ENCODE data around the gene HMGCS1.

DNA sequence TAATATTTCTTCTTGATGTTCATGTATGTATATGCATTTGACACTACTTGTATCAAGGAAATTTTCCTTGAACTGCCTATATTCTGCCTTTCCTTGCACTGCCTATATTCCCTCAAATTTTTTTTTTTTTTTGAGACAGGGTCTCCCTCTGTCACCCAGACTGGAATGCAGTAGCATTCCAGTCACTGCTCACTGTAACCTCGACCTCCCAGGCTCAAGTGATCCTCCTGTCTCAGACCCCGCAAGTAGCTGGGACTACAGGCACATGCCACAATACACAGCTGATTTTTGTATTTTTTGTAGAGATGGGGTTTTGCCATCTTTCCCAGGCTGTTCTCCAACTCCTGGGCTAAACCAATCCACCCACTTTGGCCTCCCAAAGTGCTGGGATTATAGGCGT is 4.1 kb downstream of the HMGCS1 start:
- TF ChIP-seq, protein P1, sequence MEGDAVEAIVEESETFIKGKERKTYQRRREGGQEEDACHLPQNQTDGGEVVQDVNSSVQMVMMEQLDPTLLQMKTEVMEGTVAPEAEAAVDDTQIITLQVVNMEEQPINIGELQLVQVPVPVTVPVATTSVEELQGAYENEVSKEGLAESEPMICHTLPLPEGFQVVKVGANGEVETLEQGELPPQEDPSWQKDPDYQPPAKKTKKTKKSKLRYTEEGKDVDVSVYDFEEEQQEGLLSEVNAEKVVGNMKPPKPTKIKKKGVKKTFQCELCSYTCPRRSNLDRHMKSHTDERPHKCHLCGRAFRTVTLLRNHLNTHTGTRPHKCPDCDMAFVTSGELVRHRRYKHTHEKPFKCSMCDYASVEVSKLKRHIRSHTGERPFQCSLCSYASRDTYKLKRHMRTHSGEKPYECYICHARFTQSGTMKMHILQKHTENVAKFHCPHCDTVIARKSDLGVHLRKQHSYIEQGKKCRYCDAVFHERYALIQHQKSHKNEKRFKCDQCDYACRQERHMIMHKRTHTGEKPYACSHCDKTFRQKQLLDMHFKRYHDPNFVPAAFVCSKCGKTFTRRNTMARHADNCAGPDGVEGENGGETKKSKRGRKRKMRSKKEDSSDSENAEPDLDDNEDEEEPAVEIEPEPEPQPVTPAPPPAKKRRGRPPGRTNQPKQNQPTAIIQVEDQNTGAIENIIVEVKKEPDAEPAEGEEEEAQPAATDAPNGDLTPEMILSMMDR (IDR thresholded peaks at IDR 0.05), result no peak
- no peak for TF ChIP-seq POLR2A (IDR thresholded peaks at IDR 0.05)
- no peak for TF ChIP-seq EP300 (IDR thresholded peaks at IDR 0.05)

All from tibial nerve (tissue), 4 donors.